ENCODE measurements around the gene ERC2.

GRCh38 chr3:55518451-55518850, 949.8 kb downstream of the ERC2 start:
- TF ChIP-seq CTCF (IDR thresholded peaks at IDR 0.05) = no peak
- TF ChIP-seq ZFX (IDR thresholded peaks at IDR 0.05; ENCODE audit: borderline replicate concordance) = no peak

Data from 22Rv1 (cell line).